ENCODE measurements around the gene KRTAP12-2. TPM values are rescaled to one million over a fixed set of nuclear protein-coding genes. Genes with fewer than 3 reads are reported as not detected.

KRTAP12-2 gene
- total RNA-seq, 1 experiment from 2014 or later, result not detected

GRCh38 chr21:44681861-44682579 is 15.3 kb upstream of the KRTAP12-2 start, which contains the start of gene KRTAP12-1:
KRTAP12-1 (minus strand) TSS chr21:44682163; CDS start chr21:44682123, 40 bp downstream.
- no peaks in the 10 kb centered on the region for H3K4me1 Mint-ChIP-seq (ENCODE audit: low read depth, unreplicated experiment)
- H3K27me3 ChIP-seq (replicated peaks; ENCODE audit: control insufficient read depth, insufficient read depth, low read length), result no peaks in the 10 kb centered on the region
- peaks cover 27% of the 10 kb centered on the region for H3K27me3 Mint-ChIP-seq (ENCODE audit: insufficient read depth, unreplicated experiment)
- H3K27ac Mint-ChIP-seq (ENCODE audit: unreplicated experiment), result no peak within 1 kb of the TSS
- no peaks in the 10 kb centered on the region for H3K9me3 ChIP-seq
- BruUV-seq (replicated peaks), result no TSS peak
- TF ChIP-seq CTCF (IDR thresholded peaks at IDR 0.05; ENCODE audit: insufficient read depth in 1 of 2, low read depth in 1 of 2, low read length in 1 of 2, severe bottlenecking in 1 of 2, unreplicated experiment in 1 of 2), result no peak
- no peaks in the 10 kb centered on the region for H3K4me1 ChIP-seq
- no peaks in the 10 kb centered on the region for H3K9me3 Mint-ChIP-seq (ENCODE audit: unreplicated experiment)
- DNase-seq, result no peak
- CTCF ChIA-PET, result no interaction called here
- intact Hi-C loops (cut with micrococcal nuclease; ENCODE audit: unreplicated experiment), result no loop called here
- H3K4me3 ChIP-seq (ENCODE audit: low read depth, low read length), result no peak within 1 kb of the TSS
- POLR2A ChIA-PET, result no interaction called here
- no peaks in the 10 kb centered on the region for H3K36me3 Mint-ChIP-seq (ENCODE audit: insufficient read depth, unreplicated experiment)
- H3K4me3 Mint-ChIP-seq (ENCODE audit: unreplicated experiment), result no peak within 1 kb of the TSS
- no peaks in the 10 kb centered on the region for H3K36me3 ChIP-seq (ENCODE audit: control insufficient read depth, insufficient read depth, low read length)

GRCh38 chr21:44681152-44681551 is 14.4 kb upstream of the KRTAP12-2 start:
- CTCF ChIA-PET, result no interaction called here
- TF ChIP-seq CTCF (IDR thresholded peaks at IDR 0.05; ENCODE audit: insufficient read depth in 1 of 2, low read depth in 1 of 2, low read length in 1 of 2, severe bottlenecking in 1 of 2, unreplicated experiment in 1 of 2), result no peak
- Mint-ChIP-seq H3K27ac (ENCODE audit: unreplicated experiment) (no peak overlapping the region), H3K36me3 (ENCODE audit: insufficient read depth, unreplicated experiment) (no peaks in the 10 kb centered on the region), H3K27me3 (ENCODE audit: insufficient read depth, unreplicated experiment) (peaks cover 33% of the 10 kb centered on the region), H3K4me3 (ENCODE audit: unreplicated experiment) (no peak overlapping the region), H3K4me1 (ENCODE audit: low read depth, unreplicated experiment) (no peaks in the 10 kb centered on the region), H3K9me3 (ENCODE audit: unreplicated experiment) (no peaks in the 10 kb centered on the region)
- POLR2A ChIA-PET, result interaction anchor here (0.6 kb wide), 1 partner anchor 50 kb away, joined by 3 read pairs; no protein-coding TSS in a partner anchor
- no TSS peak for BruUV-seq (replicated peaks)
- Histone ChIP-seq H3K27me3 (replicated peaks; ENCODE audit: control insufficient read depth, insufficient read depth, low read length) (no peaks in the 10 kb centered on the region), H3K9me3 (no peaks in the 10 kb centered on the region), H3K4me3 (ENCODE audit: low read depth, low read length) (no peak overlapping the region), H3K36me3 (ENCODE audit: control insufficient read depth, insufficient read depth, low read length) (no peaks in the 10 kb centered on the region), H3K4me1 (no peaks in the 10 kb centered on the region)
- no peak for DNase-seq
- intact Hi-C loops (cut with micrococcal nuclease; ENCODE audit: unreplicated experiment), result no loop called here

GRCh38 chr21:44677881-44678280 is 11.2 kb upstream of the KRTAP12-2 start:
- Histone ChIP-seq H3K4me1 (no peaks in the 10 kb centered on the region), H3K4me3 (ENCODE audit: low read depth, low read length) (no peak overlapping the region), H3K36me3 (ENCODE audit: control insufficient read depth, insufficient read depth, low read length) (no peaks in the 10 kb centered on the region), H3K9me3 (peaks cover 9% of the 10 kb centered on the region; the same call in 1 of the 2 replicates), H3K27me3 (replicated peaks; ENCODE audit: control insufficient read depth, insufficient read depth, low read length) (no peaks in the 10 kb centered on the region)
- intact Hi-C loops (cut with micrococcal nuclease; ENCODE audit: unreplicated experiment), result no loop called here
- no peak for DNase-seq
- no TSS peak for BruUV-seq (replicated peaks)
- Mint-ChIP-seq H3K36me3 (ENCODE audit: insufficient read depth, unreplicated experiment) (no peaks in the 10 kb centered on the region), H3K27me3 (ENCODE audit: insufficient read depth, unreplicated experiment) (peaks cover 39% of the 10 kb centered on the region), H3K4me3 (ENCODE audit: unreplicated experiment) (no peak overlapping the region), H3K4me1 (ENCODE audit: low read depth, unreplicated experiment) (no peaks in the 10 kb centered on the region), H3K27ac (ENCODE audit: unreplicated experiment) (no peak overlapping the region), H3K9me3 (ENCODE audit: unreplicated experiment) (peaks cover 16% of the 10 kb centered on the region)
- ChIA-PET POLR2A (no interaction called here), CTCF (no interaction called here)
- TF ChIP-seq CTCF (IDR thresholded peaks at IDR 0.05; ENCODE audit: insufficient read depth in 1 of 2, low read depth in 1 of 2, low read length in 1 of 2, severe bottlenecking in 1 of 2, unreplicated experiment in 1 of 2), result no peak

Data from Caco-2 (cell line).